HCT116 (cell line): ENCODE measurements around the gene TMC4.

Experiments
- CEBPB ChIP-seq: IDR thresholded peaks from 2 replicates; pipeline ENCODE4 v1.6.1; 2012; ENCODE audit warnings: low read depth
- CTCF ChIP-seq, 3 experiments: fragments of 200-600 bp in 1 of 3; sonication (generic) in 1 of 3; IDR thresholded peaks in 2 of 3; conservative IDR thresholded peaks in 1 of 3; 2 replicates each; pipeline ENCODE4 v1.5.1; 2012 to 2017; ENCODE audit warnings: low read depth in 2 of 3, low read length in 2 of 3, antibody characterized with exemption in 1 of 3, borderline replicate concordance in 1 of 3, control low read depth in 1 of 3, mild to moderate bottlenecking in 1 of 3, mixed read lengths in 1 of 3, mixed run types in 1 of 3, moderate library complexity in 1 of 3; ENCODE audit not compliant: insufficient read depth in 1 of 3
- EGR1 ChIP-seq: IDR thresholded peaks from 2 replicates; pipeline ENCODE4 v1.6.1; 2012; ENCODE audit warnings: low read depth
- EZH2 ChIP-seq: fragments of 200-600 bp; sonication (generic); IDR thresholded peaks from 2 replicates; pipeline ENCODE4 v1.6.1; 2017; ENCODE audit warnings: antibody characterized with exemption, mixed run types
- EZH2phosphoT487 ChIP-seq: fragments of 200-600 bp; IDR thresholded peaks from 2 replicates; pipeline ENCODE4 v1.6.1; 2018; ENCODE audit warnings: antibody characterized with exemption, borderline replicate concordance
- FOSL1 ChIP-seq: IDR thresholded peaks from 2 replicates; pipeline ENCODE4 v1.6.1; 2012; ENCODE audit warnings: low read depth
- POLR2A ChIP-seq: IDR thresholded peaks from 2 replicates; pipeline ENCODE4 v1.7.0; 2011; ENCODE audit warnings: borderline replicate concordance; ENCODE audit not compliant: insufficient read depth, insufficient read length; ENCODE audit errors: extremely low read depth
- POLR2AphosphoS5 ChIP-seq: IDR thresholded peaks from 2 replicates; pipeline ENCODE4 v1.6.1; 2011; ENCODE audit warnings: mild to moderate bottlenecking, low read depth, low read length, moderate library complexity
- REST ChIP-seq: IDR thresholded peaks from 2 replicates; pipeline ENCODE4 v1.6.1; 2012; ENCODE audit warnings: low read depth
- SP1 ChIP-seq: IDR thresholded peaks from 2 replicates; pipeline ENCODE4 v1.6.1; 2012; ENCODE audit warnings: low read depth
- SRF ChIP-seq: IDR thresholded peaks from 2 replicates; pipeline ENCODE4 v1.6.1; 2012; ENCODE audit warnings: low read depth
- YY1 ChIP-seq: IDR thresholded peaks from 2 replicates; pipeline ENCODE4 v1.6.1; 2011; ENCODE audit warnings: low read length, low read depth, moderate library complexity, mild to moderate bottlenecking; ENCODE audit not compliant: insufficient replicate concordance; ENCODE audit errors: extremely low read depth
- ZNF274 ChIP-seq: fragments of 200-500 bp; sonication (Bioruptor generic); IDR thresholded peaks from 2 replicates; pipeline ENCODE4 v1.6.1; 2014; ENCODE audit warnings: mild to moderate bottlenecking, low read depth, low read length, inconsistent platforms

DNA sequence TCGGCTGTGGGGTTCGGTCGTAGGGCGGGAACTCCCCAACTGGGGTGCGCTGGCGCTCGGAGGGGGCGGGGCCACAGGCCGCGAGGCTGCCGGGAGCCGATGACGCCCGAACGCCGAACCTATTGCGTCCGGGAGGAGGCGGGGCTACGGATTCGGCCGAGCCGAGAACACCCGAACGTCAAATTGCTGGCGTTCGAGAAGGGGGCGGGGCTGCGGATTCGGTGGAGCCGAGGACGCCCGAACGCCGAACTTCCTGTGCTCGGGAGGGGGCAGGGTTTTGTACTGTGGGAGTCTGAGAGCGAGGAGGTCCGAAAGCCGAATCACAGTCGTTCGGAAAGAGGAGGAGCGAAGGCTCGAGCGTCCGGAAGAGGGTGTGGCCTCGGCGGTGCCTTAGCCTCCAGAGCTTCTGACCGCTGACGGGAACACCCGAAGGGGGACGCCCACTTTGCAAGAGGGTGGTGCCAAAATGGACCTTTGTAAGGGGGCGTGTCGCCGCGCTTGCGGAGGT lies 17.6 kb upstream of the TMC4 start:
- TF ChIP-seq SP1, result peak; percentile 28; the same call in 1 of the 2 replicates
- peak; percentile 9 for TF ChIP-seq POLR2A
- TF ChIP-seq POLR2AphosphoS5, result no peak; the same call in 1 of the 2 replicates
- no peak for TF ChIP-seq CTCF (IDR thresholded peaks at IDR 0.05 in 2 of 3, conservative IDR thresholded peaks at IDR 0.05 in 1 of 3; ENCODE audit: borderline replicate concordance in 1 of 3, insufficient read depth in 1 of 3, low read depth in 2 of 3, low read length in 2 of 3)
- no peak for TF ChIP-seq EZH2
- TF ChIP-seq SRF, result no peak
- TF ChIP-seq FOSL1, result no peak
- no peak for TF ChIP-seq REST
- TF ChIP-seq ZNF274, result no peak
- no peak for TF ChIP-seq EZH2phosphoT487
- no peak; the same call in 1 of the 2 replicates for TF ChIP-seq EGR1
- TF ChIP-seq CEBPB, result no peak
- no peak for TF ChIP-seq YY1
